Epidermal melanocyte (primary cell): Measurements from ENCODE around the gene FXYD1.
A peak's percentile ranks its signal among the peaks of the same experiment; 100 is the strongest.
"Not testable (repeated sequence)": the region's sequence is repeated elsewhere in the genome, so short reads cannot be mapped to it uniquely, and the experiment has no call there.

ENCODE experiments used
- DNase-seq: peaks from one replicate; pipeline ENCODE4 v3.0.0; 2011; ENCODE audit warnings: low spot score; ENCODE audit not compliant: insufficient read length

The FXYD1 gene

GRCh38 chr19:35141837-35142605, 3.4 kb downstream of the FXYD1 start:
- DNase-seq: no peak

GRCh38 chr19:35142606-35143230, 4.1 kb downstream of the FXYD1 start:
- no peak for DNase-seq

GRCh38 chr19:35143231-35143715, 4.6 kb downstream of the FXYD1 start, which contains the start of gene FXYD7:
FXYD7 (plus strand) TSS chr19:35143255; CDS start chr19:35143334, 79 bp downstream.
- DNase-seq: no peak

GRCh38 chr19:35143818-35144217, 5.2 kb downstream of the FXYD1 start:
- DNase-seq: no peak

GRCh38 chr19:35144259-35144599, 5.6 kb downstream of the FXYD1 start:
- DNase-seq: no peak

GRCh38 chr19:35144600-35145436, 6.2 kb downstream of the FXYD1 start:
- DNase-seq: no peak

- DNase-seq: no peak
Measured at GRCh38 chr19:35146746-35147459, 8.3 kb downstream of the FXYD1 start.

- no peak for DNase-seq
Measured at GRCh38 chr19:35149463-35149862, 10.8 kb downstream of the FXYD1 start.

GRCh38 chr19:35150445-35150844, 11.8 kb downstream of the FXYD1 start:
- DNase-seq: peak; percentile 3

GRCh38 chr19:35151273-35152065, 12.8 kb downstream of the FXYD1 start:
- no peak for DNase-seq

- DNase-seq: not testable (repeated sequence)
Measured at GRCh38 chr19:35153129-35153522, 14.5 kb downstream of the FXYD1 start.

- DNase-seq: no peak
Measured at GRCh38 chr19:35153701-35154524, 15.3 kb downstream of the FXYD1 start.

GRCh38 chr19:35154525-35155406, 16.1 kb downstream of the FXYD1 start, which contains the start of gene FXYD5:
FXYD5 (plus strand) TSS chr19:35154735; CDS start chr19:35155551, 816 bp downstream.
- DNase-seq: peak; percentile 71

GRCh38 chr19:35155441-35155840, 16.8 kb downstream of the FXYD1 start:
- DNase-seq: no peak

- DNase-seq: no peak
Measured at GRCh38 chr19:35155981-35156672, 17.5 kb downstream of the FXYD1 start.

GRCh38 chr19:35156673-35157014, 18.0 kb downstream of the FXYD1 start:
- no peak for DNase-seq

- no peak for DNase-seq
Measured at GRCh38 chr19:35157431-35157830, 18.8 kb downstream of the FXYD1 start.

GRCh38 chr19:35159606-35160005, 21.0 kb downstream of the FXYD1 start:
- no peak for DNase-seq
